Immature natural killer cell (primary cell): ENCODE data around the gene OPHN1. TPM values are rescaled to one million over a fixed set of nuclear protein-coding genes. Genes with fewer than 3 reads are reported as not detected.
A peak's percentile ranks its signal among the peaks of the same experiment; 100 is the strongest.

ENCODE experiments used
- DNase-seq, 3 donors: peaks; one replicate each; pipeline ENCODE4 v3.0.0; 2022; ENCODE audit warnings: mixed read lengths in 1 of 3
- H3K27ac Mint-ChIP-seq, 6 donors: one replicate each; pipeline ENCODE4 v1.8.0; 2020; ENCODE audit warnings: mixed read lengths in 6 of 6, mild to moderate bottlenecking in 5 of 6, inconsistent platforms in 4 of 6, moderate library complexity in 3 of 6
- H3K27me3 Mint-ChIP-seq, 3 donors: one replicate each; pipeline ENCODE4 v1.8.0; 2020 to 2021; ENCODE audit warnings: low read depth in 3 of 3, mild to moderate bottlenecking in 3 of 3, mixed read lengths in 3 of 3, moderate library complexity in 3 of 3, inconsistent platforms in 1 of 3
- H3K36me3 Mint-ChIP-seq, 3 donors: one replicate each; pipeline ENCODE4 v1.8.0; 2020; ENCODE audit warnings: mixed read lengths in 3 of 3, inconsistent platforms in 2 of 3, mild to moderate bottlenecking in 2 of 3
- H3K4me1 Mint-ChIP-seq, 2 donors: one replicate each; pipeline ENCODE4 v1.8.0; 2020; ENCODE audit warnings: inconsistent platforms in 2 of 2, mild to moderate bottlenecking in 2 of 2, mixed read lengths in 2 of 2, moderate library complexity in 1 of 2
- H3K4me3 Mint-ChIP-seq, 5 donors: one replicate each; pipeline ENCODE4 v1.8.0; 2020; ENCODE audit warnings: mild to moderate bottlenecking in 5 of 5, mixed read lengths in 5 of 5, inconsistent platforms in 3 of 5, moderate library complexity in 3 of 5
- H3K9me3 Mint-ChIP-seq, 6 donors: one replicate each; pipeline ENCODE4 v1.8.0; 2020; ENCODE audit warnings: mild to moderate bottlenecking in 6 of 6, mixed read lengths in 6 of 6, inconsistent platforms in 4 of 6, moderate library complexity in 3 of 6
- polyA plus RNA-seq, 3 donors: library from polyadenylated mRNA; unstranded; fragments of 300-500 nt; fragmentation: Illumina TruSeq; gene quantifications; one replicate each; pipeline ENCODE4 v1.2.3, GENCODE V29; 2021

OPHN1 gene
- polyA plus RNA-seq: under 1 TPM in 2 of 3 donors, not detected in 1; 0.31 to 0.49 TPM

- no peak for DNase-seq
- peaks cover 17 to 24% (median 21%) of the 10 kb centered on the region in 3 donors for H3K27me3 Mint-ChIP-seq
- H3K4me3 Mint-ChIP-seq: peak within 1 kb of the TSS; percentile 66 to 88 (median 76)
- H3K4me1 Mint-ChIP-seq: peaks cover 13 to 19% of the 10 kb centered on the region in 2 donors
- H3K9me3 Mint-ChIP-seq: peaks cover 0 to 4% (median 0%) of the 10 kb centered on the region in 6 donors
- peak within 1 kb of the TSS in 1 of 6 donors; percentile 27 for H3K27ac Mint-ChIP-seq
- H3K36me3 Mint-ChIP-seq: peaks cover 0 to 8% (median 0%) of the 10 kb centered on the region in 3 donors
Observed at GRCh38 chrX:68433155-68433980, at the start of gene OPHN1. OPHN1 (minus strand) TSS chrX:68433495; CDS start chrX:68433020, 475 bp downstream.

GRCh38 chrX:68480969-68481368 lies 47.7 kb upstream of the OPHN1 start:
- H3K4me1 Mint-ChIP-seq: no peaks in the 10 kb centered on the region
- no peak overlapping the region for H3K4me3 Mint-ChIP-seq
- peaks cover 0 to 5% (median under 1%) of the 10 kb centered on the region in 3 donors for H3K27me3 Mint-ChIP-seq
- DNase-seq: no peak
- H3K9me3 Mint-ChIP-seq: no peaks in the 10 kb centered on the region
- H3K36me3 Mint-ChIP-seq: no peaks in the 10 kb centered on the region
- no peak overlapping the region for H3K27ac Mint-ChIP-seq

GRCh38 chrX:68464796-68465195 lies 31.5 kb upstream of the OPHN1 start:
- H3K4me1 Mint-ChIP-seq: peaks cover 2 to 10% of the 10 kb centered on the region in 2 donors
- no peak overlapping the region for H3K4me3 Mint-ChIP-seq
- no peaks in the 10 kb centered on the region for H3K9me3 Mint-ChIP-seq
- H3K27me3 Mint-ChIP-seq: peaks cover 2 to 16% (median 3%) of the 10 kb centered on the region in 3 donors
- DNase-seq: no peak
- no peaks in the 10 kb centered on the region for H3K36me3 Mint-ChIP-seq
- no peak overlapping the region for H3K27ac Mint-ChIP-seq

GRCh38 chrX:68463880-68464279 lies 30.6 kb upstream of the OPHN1 start:
- no peaks in the 10 kb centered on the region for H3K9me3 Mint-ChIP-seq
- no peak overlapping the region for H3K27ac Mint-ChIP-seq
- no peaks in the 10 kb centered on the region for H3K36me3 Mint-ChIP-seq
- no peak for DNase-seq
- H3K27me3 Mint-ChIP-seq: peaks cover 2 to 13% (median 3%) of the 10 kb centered on the region in 3 donors
- H3K4me3 Mint-ChIP-seq: no peak overlapping the region
- H3K4me1 Mint-ChIP-seq: peaks cover 2 to 10% of the 10 kb centered on the region in 2 donors

- Mint-ChIP-seq H3K27me3 (peaks cover 2 to 13% (median 3%) of the 10 kb centered on the region in 3 donors), H3K4me1 (peaks cover 2 to 10% of the 10 kb centered on the region in 2 donors), H3K27ac (no peak overlapping the region), H3K4me3 (peak overlapping the region in 1 of 5 donors; percentile 42), H3K9me3 (no peaks in the 10 kb centered on the region), H3K36me3 (no peaks in the 10 kb centered on the region)
- peak; percentile 46 to 61 (median 51) for DNase-seq
Observed at GRCh38 chrX:68462653-68463052, 29.4 kb upstream of the OPHN1 start.

- Mint-ChIP-seq H3K27ac (no peak overlapping the region), H3K9me3 (no peaks in the 10 kb centered on the region), H3K4me1 (peaks cover 2 to 10% of the 10 kb centered on the region in 2 donors), H3K36me3 (no peaks in the 10 kb centered on the region), H3K27me3 (peaks cover 2 to 13% (median 3%) of the 10 kb centered on the region in 3 donors), H3K4me3 (peak overlapping the region in 1 of 5 donors; percentile 42)
- no peak for DNase-seq
Observed at GRCh38 chrX:68462197-68462596, 28.9 kb upstream of the OPHN1 start.

- DNase-seq: no peak
- Mint-ChIP-seq H3K4me1 (peaks cover 2 to 10% of the 10 kb centered on the region in 2 donors), H3K9me3 (no peaks in the 10 kb centered on the region), H3K36me3 (no peaks in the 10 kb centered on the region), H3K27ac (no peak overlapping the region), H3K27me3 (peaks cover 2 to 13% (median 2%) of the 10 kb centered on the region in 3 donors), H3K4me3 (no peak overlapping the region)
Observed at GRCh38 chrX:68461576-68461975, 28.3 kb upstream of the OPHN1 start.

GRCh38 chrX:68461093-68461492 lies 27.8 kb upstream of the OPHN1 start:
- DNase-seq: no peak
- no peaks in the 10 kb centered on the region for H3K36me3 Mint-ChIP-seq
- peaks cover 2 to 10% of the 10 kb centered on the region in 2 donors for H3K4me1 Mint-ChIP-seq
- no peaks in the 10 kb centered on the region for H3K9me3 Mint-ChIP-seq
- no peak overlapping the region for H3K4me3 Mint-ChIP-seq
- H3K27me3 Mint-ChIP-seq: peaks cover 2 to 13% (median 2%) of the 10 kb centered on the region in 3 donors
- H3K27ac Mint-ChIP-seq: no peak overlapping the region

- Mint-ChIP-seq H3K9me3 (no peaks in the 10 kb centered on the region), H3K27me3 (peaks cover 0 to 5% (median 5%) of the 10 kb centered on the region in 3 donors), H3K27ac (no peak overlapping the region), H3K4me1 (no peaks in the 10 kb centered on the region), H3K4me3 (no peak overlapping the region), H3K36me3 (no peaks in the 10 kb centered on the region)
- DNase-seq: no peak
Observed at GRCh38 chrX:68455151-68455510, 21.8 kb upstream of the OPHN1 start.

- H3K4me3 Mint-ChIP-seq: no peak overlapping the region
- peaks cover 0 to 5% (median 2%) of the 10 kb centered on the region in 3 donors for H3K27me3 Mint-ChIP-seq
- no peaks in the 10 kb centered on the region for H3K36me3 Mint-ChIP-seq
- no peak overlapping the region for H3K27ac Mint-ChIP-seq
- no peak for DNase-seq
- no peaks in the 10 kb centered on the region for H3K9me3 Mint-ChIP-seq
- no peaks in the 10 kb centered on the region for H3K4me1 Mint-ChIP-seq
Observed at GRCh38 chrX:68454476-68455150, 21.3 kb upstream of the OPHN1 start.

- no peak overlapping the region for H3K27ac Mint-ChIP-seq
Observed at GRCh38 chrX:68451720-68452119, 18.4 kb upstream of the OPHN1 start.

GRCh38 chrX:68443155-68443868 lies 10.0 kb upstream of the OPHN1 start:
- Mint-ChIP-seq H3K4me1 (peaks cover 22 to 25% of the 10 kb centered on the region in 2 donors), H3K4me3 (peak overlapping the region; percentile 36 to 67 (median 39)), H3K9me3 (no peaks in the 10 kb centered on the region), H3K27ac (peak overlapping the region in 1 of 6 donors; percentile 33), H3K36me3 (no peaks in the 10 kb centered on the region), H3K27me3 (peaks cover 4 to 50% (median 12%) of the 10 kb centered on the region in 3 donors)
- peak; percentile 60 to 70 (median 66) for DNase-seq

More at GRCh38 chrX:68451720-68452119, 18.4 kb upstream of the OPHN1 start:
- Mint-ChIP-seq H3K4me1 (no peaks in the 10 kb centered on the region), H3K9me3 (no peaks in the 10 kb centered on the region), H3K4me3 (no peak overlapping the region), H3K27me3 (peaks cover 2 to 9% (median 6%) of the 10 kb centered on the region in 3 donors), H3K36me3 (no peaks in the 10 kb centered on the region)
- DNase-seq: no peak

GRCh38 chrX:68440940-68441339 lies 7.6 kb upstream of the OPHN1 start:
- Mint-ChIP-seq H3K27me3 (peaks cover 9 to 38% (median 12%) of the 10 kb centered on the region in 3 donors), H3K4me3 (no peak overlapping the region), H3K27ac (no peak overlapping the region), H3K4me1 (peaks cover 22 to 25% of the 10 kb centered on the region in 2 donors), H3K9me3 (no peaks in the 10 kb centered on the region), H3K36me3 (no peaks in the 10 kb centered on the region)
- no peak for DNase-seq
